WTC11 (cell line): ENCODE data around the gene RSPO3. TPM values are rescaled to one million over a fixed set of nuclear protein-coding genes. Genes with fewer than 3 reads are reported as not detected.

ENCODE experiments used
- ATAC-seq: fragments of 200-7000 bp; cut with Tn5 transposase; 2 replicates; pipeline ENCODE4 v1.10.0; 2021; ENCODE audit warnings: mild to moderate bottlenecking, moderate library complexity
- CTCF ChIA-PET: fragments of 300-600 bp; sonication (Branson Sonifier 250); formaldehyde crosslinking; loops from one replicate; lab custom pipeline; 2021; ENCODE audit warnings: antibody characterized with exemption; lab: Charles Lee
- POLR2A ChIA-PET: fragments of 350-600 bp; sonication (Branson Sonifier 250); formaldehyde crosslinking; loops from one replicate; lab custom pipeline; 2021; ENCODE audit warnings: antibody characterized with exemption; lab: Charles Lee
- DNase-seq: peaks from one replicate; pipeline ENCODE4 v3.0.0; 2021; ENCODE audit warnings: low spot score
- H3K27ac Mint-ChIP-seq: 2 replicates; pipeline ENCODE4 v1.8.0; 2021; ENCODE audit warnings: mixed read lengths
- H3K27me3 Mint-ChIP-seq: 2 replicates; pipeline ENCODE4 v1.8.0; 2021; ENCODE audit warnings: low read depth, mild to moderate bottlenecking, moderate library complexity, mixed read lengths
- H3K36me3 Mint-ChIP-seq: 2 replicates; pipeline ENCODE4 v1.8.0; 2021; ENCODE audit warnings: mixed read lengths
- H3K4me1 Mint-ChIP-seq: 2 replicates; pipeline ENCODE4 v1.8.0; 2022; ENCODE audit warnings: mixed read lengths
- H3K4me3 Mint-ChIP-seq: 2 replicates; pipeline ENCODE4 v1.8.0; 2021; ENCODE audit warnings: mild to moderate bottlenecking, moderate library complexity, mixed read lengths
- H3K9me3 Mint-ChIP-seq: 2 replicates; pipeline ENCODE4 v1.8.0; 2021; ENCODE audit warnings: mixed read lengths
- AFF4 ChIP-seq: sonication (generic); formaldehyde crosslinking; IDR thresholded peaks from 2 replicates; pipeline ENCODE4 v1.8.1; 2023; ENCODE audit warnings: mild to moderate bottlenecking, missing genetic modification reagents, borderline replicate concordance
- AR ChIP-seq: fragments of 250-450 bp; sonication (Bioruptor Pico); IDR thresholded peaks from 2 replicates; pipeline ENCODE4 v1.9.0; 2021; ENCODE audit warnings: mild to moderate bottlenecking
- ELF4 ChIP-seq: sonication (generic); formaldehyde crosslinking; IDR thresholded peaks from 2 replicates; pipeline ENCODE4 v1.8.1; 2022; ENCODE audit warnings: low read depth, mild to moderate bottlenecking, moderate library complexity, missing genetic modification reagents
- EMX1 ChIP-seq: fragments of 250-450 bp; sonication (Bioruptor Pico); IDR thresholded peaks from 2 replicates; pipeline ENCODE4 v1.8.0; 2021; ENCODE audit warnings: mild to moderate bottlenecking
- FOXP4 ChIP-seq: sonication (generic); formaldehyde crosslinking; IDR thresholded peaks from 2 replicates; pipeline ENCODE4 v1.8.0; 2022; ENCODE audit warnings: mild to moderate bottlenecking, missing genetic modification reagents
- GABPB1 ChIP-seq: sonication (generic); formaldehyde crosslinking; IDR thresholded peaks from 2 replicates; pipeline ENCODE4 v1.8.1; 2023; ENCODE audit warnings: mild to moderate bottlenecking, missing genetic modification reagents
- GRHL2 ChIP-seq: fragments of 250-450 bp; sonication (Bioruptor Pico); IDR thresholded peaks from 2 replicates; pipeline ENCODE4 v1.8.0; 2022; ENCODE audit warnings: mild to moderate bottlenecking, moderate library complexity; ENCODE audit not compliant: insufficient replicate concordance, severe bottlenecking
- KAT7 ChIP-seq: sonication (generic); formaldehyde crosslinking; IDR thresholded peaks from 2 replicates; pipeline ENCODE4 v1.8.1; 2023; ENCODE audit warnings: missing genetic modification reagents, mild to moderate bottlenecking, borderline replicate concordance
- MXD4 ChIP-seq: fragments of 250-450 bp; sonication (Bioruptor Pico); IDR thresholded peaks from 2 replicates; pipeline ENCODE4 v1.8.0; 2021; ENCODE audit warnings: mild to moderate bottlenecking, moderate library complexity, borderline replicate concordance
- NFATC4 ChIP-seq: fragments of 250-450 bp; sonication (Bioruptor Pico); IDR thresholded peaks from 2 replicates; pipeline ENCODE4 v1.9.0; 2021; ENCODE audit warnings: mild to moderate bottlenecking
- NFE2L1 ChIP-seq: sonication (generic); formaldehyde crosslinking; IDR thresholded peaks from 2 replicates; pipeline ENCODE4 v1.8.1; 2023; ENCODE audit warnings: missing genetic modification reagents
- PRDM15 ChIP-seq: sonication (generic); formaldehyde crosslinking; IDR thresholded peaks from 2 replicates; pipeline ENCODE4 v1.8.0; 2022; ENCODE audit warnings: missing genetic modification reagents
- PREB ChIP-seq: sonication (generic); formaldehyde crosslinking; IDR thresholded peaks from 2 replicates; pipeline ENCODE4 v1.8.1; 2022; ENCODE audit warnings: mild to moderate bottlenecking, missing genetic modification reagents, moderate library complexity, borderline replicate concordance
- RELA ChIP-seq: sonication (generic); formaldehyde crosslinking; IDR thresholded peaks from 2 replicates; pipeline ENCODE4 v1.8.1; 2022; ENCODE audit warnings: missing genetic modification reagents, mild to moderate bottlenecking, borderline replicate concordance
- SMAD4 ChIP-seq: sonication (generic); formaldehyde crosslinking; IDR thresholded peaks from 2 replicates; pipeline ENCODE4 v1.8.0; 2022; ENCODE audit warnings: mild to moderate bottlenecking, missing genetic modification reagents
- SOX15 ChIP-seq: fragments of 250-450 bp; sonication (Bioruptor Pico); IDR thresholded peaks from 2 replicates; pipeline ENCODE4 v1.9.0; 2021; ENCODE audit warnings: mild to moderate bottlenecking
- ZNF121 ChIP-seq: sonication (generic); formaldehyde crosslinking; IDR thresholded peaks from 2 replicates; pipeline ENCODE4 v1.8.0; 2023; ENCODE audit warnings: missing genetic modification reagents
- ZNF423 ChIP-seq: fragments of 250-450 bp; sonication (Bioruptor Pico); IDR thresholded peaks from 2 replicates; pipeline ENCODE4 v2.1.2; 2022; ENCODE audit warnings: mild to moderate bottlenecking, moderate library complexity
- ZNF671 ChIP-seq: fragments of 250-450 bp; sonication (Bioruptor Pico); IDR thresholded peaks from 2 replicates; pipeline ENCODE4 v1.8.0; 2021; ENCODE audit warnings: mild to moderate bottlenecking
- total RNA-seq: library from RNA; stranded (reverse); gene quantifications from 3 replicates; pipeline ENCODE4 v1.2.3, GENCODE V29; 2021
- TF ChIP-seq, protein P1 (sequence below): sonication (generic); formaldehyde crosslinking; IDR thresholded peaks from 2 replicates; pipeline ENCODE4 v1.8.0; 2023; ENCODE audit warnings: missing genetic modification reagents, mild to moderate bottlenecking, borderline replicate concordance

Gene RSPO3
- total RNA-seq, 1 experiment from 2014 or later = not detected

DNA sequence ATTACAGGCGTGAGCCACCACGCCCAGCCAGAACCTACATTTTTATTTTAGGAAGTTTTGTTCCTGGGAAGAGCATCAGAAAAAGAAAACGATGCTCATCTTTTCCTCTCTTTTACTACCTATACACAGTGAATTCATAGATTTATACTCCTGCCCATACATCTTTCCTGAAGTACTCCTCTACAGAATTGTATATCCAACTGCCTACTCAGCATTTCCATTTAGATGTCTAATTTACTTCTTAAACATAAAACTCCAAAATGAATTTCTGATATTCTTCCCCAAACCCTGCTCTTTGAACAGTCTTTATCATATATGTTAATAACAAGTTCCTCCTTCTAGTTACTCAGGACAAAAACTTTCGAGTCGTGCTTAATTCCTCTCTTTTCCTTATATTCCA is 39.8 kb upstream of the RSPO3 start (continued):
- TF ChIP-seq ELF4 (CRISPR knock-in tag) (no peak), KAT7 (CRISPR knock-in tag) (no peak), SOX15 (CRISPR knock-in tag) (no peak), RELA (CRISPR knock-in tag) (no peak)

- CTCF ChIA-PET = no interaction called here
- Mint-ChIP-seq H3K36me3 (no peaks in the 10 kb centered on the region), H3K4me3 (no peak overlapping the region), H3K27me3 (no peaks in the 10 kb centered on the region), H3K4me1 (peaks cover 27% of the 10 kb centered on the region), H3K27ac (no peak overlapping the region), H3K9me3 (peaks cover 6% of the 10 kb centered on the region; the same call in 1 of the 2 replicates)
- POLR2A ChIA-PET = no interaction called here
- no peak for ATAC-seq
- DNase-seq = no peak
- TF ChIP-seq, protein P1, sequence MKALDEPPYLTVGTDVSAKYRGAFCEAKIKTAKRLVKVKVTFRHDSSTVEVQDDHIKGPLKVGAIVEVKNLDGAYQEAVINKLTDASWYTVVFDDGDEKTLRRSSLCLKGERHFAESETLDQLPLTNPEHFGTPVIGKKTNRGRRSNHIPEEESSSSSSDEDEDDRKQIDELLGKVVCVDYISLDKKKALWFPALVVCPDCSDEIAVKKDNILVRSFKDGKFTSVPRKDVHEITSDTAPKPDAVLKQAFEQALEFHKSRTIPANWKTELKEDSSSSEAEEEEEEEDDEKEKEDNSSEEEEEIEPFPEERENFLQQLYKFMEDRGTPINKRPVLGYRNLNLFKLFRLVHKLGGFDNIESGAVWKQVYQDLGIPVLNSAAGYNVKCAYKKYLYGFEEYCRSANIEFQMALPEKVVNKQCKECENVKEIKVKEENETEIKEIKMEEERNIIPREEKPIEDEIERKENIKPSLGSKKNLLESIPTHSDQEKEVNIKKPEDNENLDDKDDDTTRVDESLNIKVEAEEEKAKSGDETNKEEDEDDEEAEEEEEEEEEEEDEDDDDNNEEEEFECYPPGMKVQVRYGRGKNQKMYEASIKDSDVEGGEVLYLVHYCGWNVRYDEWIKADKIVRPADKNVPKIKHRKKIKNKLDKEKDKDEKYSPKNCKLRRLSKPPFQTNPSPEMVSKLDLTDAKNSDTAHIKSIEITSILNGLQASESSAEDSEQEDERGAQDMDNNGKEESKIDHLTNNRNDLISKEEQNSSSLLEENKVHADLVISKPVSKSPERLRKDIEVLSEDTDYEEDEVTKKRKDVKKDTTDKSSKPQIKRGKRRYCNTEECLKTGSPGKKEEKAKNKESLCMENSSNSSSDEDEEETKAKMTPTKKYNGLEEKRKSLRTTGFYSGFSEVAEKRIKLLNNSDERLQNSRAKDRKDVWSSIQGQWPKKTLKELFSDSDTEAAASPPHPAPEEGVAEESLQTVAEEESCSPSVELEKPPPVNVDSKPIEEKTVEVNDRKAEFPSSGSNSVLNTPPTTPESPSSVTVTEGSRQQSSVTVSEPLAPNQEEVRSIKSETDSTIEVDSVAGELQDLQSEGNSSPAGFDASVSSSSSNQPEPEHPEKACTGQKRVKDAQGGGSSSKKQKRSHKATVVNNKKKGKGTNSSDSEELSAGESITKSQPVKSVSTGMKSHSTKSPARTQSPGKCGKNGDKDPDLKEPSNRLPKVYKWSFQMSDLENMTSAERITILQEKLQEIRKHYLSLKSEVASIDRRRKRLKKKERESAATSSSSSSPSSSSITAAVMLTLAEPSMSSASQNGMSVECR (CRISPR knock-in tag) = no peak
- TF ChIP-seq PREB (CRISPR knock-in tag) (no peak), AR (CRISPR knock-in tag) (no peak), EMX1 (no peak), ZNF423 (no peak), NFE2L1 (CRISPR knock-in tag) (no peak), GABPB1 (no peak), MXD4 (CRISPR knock-in tag) (no peak), ZNF121 (CRISPR knock-in tag) (no peak), FOXP4 (no peak), ZNF671 (no peak), SMAD4 (CRISPR knock-in tag) (no peak), NFATC4 (no peak), AFF4 (CRISPR knock-in tag) (no peak), PRDM15 (no peak), GRHL2 (CRISPR knock-in tag) (no peak)
Observed at GRCh38 chr6:127079681-127080080, 38.8 kb upstream of the RSPO3 start.
